Uterus (tissue), 2 donors: Measurements from ENCODE around the gene CNTNAP4.

Experiments
- CTCF ChIP-seq, 4 experiments: fragments of 200-600 bp in 2 of 4; fragments of 450-650 bp in 2 of 4; sonication (generic) in 2 of 4; IDR thresholded peaks; one replicate each; pipeline ENCODE4 v1.5.1; 2016 to 2019; ENCODE audit warnings: antibody characterized with exemption in 4 of 4, mild to moderate bottlenecking in 2 of 4, moderate library complexity in 1 of 4
- POLR2A ChIP-seq, 2 donors: fragments of 450-650 bp; IDR thresholded peaks; one replicate each; pipeline ENCODE4 v1.6.1; 2016; ENCODE audit warnings: antibody characterized with exemption in 2 of 2, mild to moderate bottlenecking in 1 of 2, moderate library complexity in 1 of 2

- TF ChIP-seq CTCF (IDR thresholded peaks at IDR 0.05) (no peak), POLR2A (IDR thresholded peaks at IDR 0.05) (no peak)
Measured at GRCh38 chr16:76277460-76278030, 344 bp downstream of the CNTNAP4 start.
